Tongue (tissue), 2 donors: ENCODE data around the gene HYI. TPM values are rescaled to one million over a fixed set of nuclear protein-coding genes. Genes with fewer than 3 reads are reported as not detected.
"Not testable (repeated sequence)": the region's sequence is repeated elsewhere in the genome, so short reads cannot be mapped to it uniquely, and the experiment has no call there.

Experiments
- DNase-seq: peaks from one replicate; pipeline ENCODE4 v3.0.0-alpha.2; 2015
- total RNA-seq: library from RNA; depleted of rRNA; stranded (reverse); fragments of >200 nt; gene quantifications from one replicate; pipeline ENCODE4 v1.2.3, GENCODE V29; 2014

Gene HYI
- 17.5 TPM for total RNA-seq

DNA sequence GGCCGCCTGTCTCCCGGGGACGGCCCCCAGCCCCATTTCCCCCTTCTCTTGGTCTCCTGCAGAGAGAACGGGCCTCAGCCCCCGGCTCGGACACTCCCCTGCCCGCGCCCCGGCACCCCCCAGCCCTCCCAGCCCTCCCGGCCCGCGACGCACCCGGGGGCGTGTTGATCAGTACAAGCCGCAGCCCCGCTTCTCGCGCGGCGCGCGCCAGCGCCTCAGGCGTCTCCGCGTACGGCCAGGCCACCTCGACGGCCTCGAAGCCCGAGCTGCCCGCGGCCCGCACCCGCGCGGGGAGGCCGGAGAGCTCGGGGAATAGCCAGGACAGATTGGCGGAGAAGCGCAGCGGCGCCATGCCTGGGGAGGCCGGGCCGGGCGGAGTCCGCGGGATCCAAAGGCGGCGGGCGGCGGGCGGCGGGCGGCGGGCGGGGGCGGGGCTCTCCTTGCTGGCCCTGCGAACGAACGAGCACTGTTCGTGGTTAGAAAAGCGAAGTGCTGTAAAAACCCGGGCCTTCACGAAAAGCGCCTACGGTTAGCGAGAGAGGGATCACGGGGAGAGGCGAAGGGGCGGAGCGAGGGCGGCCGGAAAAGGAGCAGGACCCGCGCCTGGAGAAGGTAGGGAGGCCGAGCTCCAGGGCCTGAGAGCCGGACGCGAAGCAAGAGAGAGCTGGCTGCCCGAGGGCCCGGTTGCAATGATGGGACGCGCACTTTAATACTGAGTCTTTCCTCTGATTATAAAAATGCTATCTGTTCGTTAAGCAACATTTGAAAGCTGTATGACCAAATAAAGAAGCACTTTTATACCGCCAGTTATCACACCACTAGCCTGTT, at the start of gene HYI:
TSS of gene HYI (minus strand) at position 490 of the 828 bp plus-strand sequence. CDS start at position 352, 138 bp downstream.
- DNase-seq = peak; percentile 93

DNA sequence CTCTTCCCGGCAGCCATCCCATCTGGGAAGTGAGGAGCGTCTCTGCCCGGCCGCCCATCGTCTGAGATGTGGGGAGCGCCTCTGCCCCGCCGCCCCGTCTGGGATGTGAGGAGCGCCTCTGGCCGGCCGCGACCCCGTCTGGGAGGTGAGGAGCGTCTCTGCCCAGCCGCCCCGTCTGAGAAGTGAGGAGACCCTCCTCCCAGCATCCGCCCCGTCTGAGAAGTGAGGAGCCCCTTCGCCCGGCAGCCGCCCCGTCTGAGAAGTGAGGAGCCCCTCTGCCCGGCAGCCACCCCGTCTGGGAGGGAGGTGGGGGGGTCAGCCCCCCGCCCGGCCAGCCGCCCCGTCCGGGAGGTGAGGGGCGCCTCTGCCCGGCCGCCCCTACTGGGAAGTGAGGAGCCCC, 48.1 kb upstream of the HYI start:
- not testable (repeated sequence) for DNase-seq

DNA sequence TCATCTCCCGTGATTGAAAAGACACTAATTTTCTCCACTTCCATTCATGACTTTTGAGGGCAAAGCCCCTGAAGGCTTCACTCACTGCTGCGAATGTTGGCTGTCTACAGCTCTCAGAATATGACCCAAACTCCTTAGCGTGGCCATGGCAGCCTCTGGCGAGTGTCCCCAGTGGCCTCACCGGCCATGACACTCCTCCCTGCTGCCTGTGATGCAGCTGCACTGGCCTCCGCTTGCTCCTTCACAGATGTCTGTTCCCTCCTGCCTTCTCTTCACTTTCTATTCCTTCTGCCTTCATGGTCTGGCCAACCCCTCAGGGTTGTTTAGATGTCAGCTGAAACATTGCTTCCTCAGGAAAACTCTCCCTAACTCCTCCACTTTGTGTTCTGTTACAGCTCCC, 46.2 kb upstream of the HYI start:
- no peak for DNase-seq

- DNase-seq = no peak
These were observed 41.5 kb upstream of the HYI start for GRCh38 chr1:43495204-43495603.

GRCh38 chr1:43493661-43494450, 40.1 kb upstream of the HYI start:
- peak; percentile 29 for DNase-seq

GRCh38 chr1:43492826-43493225, 39.1 kb upstream of the HYI start:
- DNase-seq = no peak

GRCh38 chr1:43491061-43491460, 37.3 kb upstream of the HYI start:
- DNase-seq = no peak

DNA sequence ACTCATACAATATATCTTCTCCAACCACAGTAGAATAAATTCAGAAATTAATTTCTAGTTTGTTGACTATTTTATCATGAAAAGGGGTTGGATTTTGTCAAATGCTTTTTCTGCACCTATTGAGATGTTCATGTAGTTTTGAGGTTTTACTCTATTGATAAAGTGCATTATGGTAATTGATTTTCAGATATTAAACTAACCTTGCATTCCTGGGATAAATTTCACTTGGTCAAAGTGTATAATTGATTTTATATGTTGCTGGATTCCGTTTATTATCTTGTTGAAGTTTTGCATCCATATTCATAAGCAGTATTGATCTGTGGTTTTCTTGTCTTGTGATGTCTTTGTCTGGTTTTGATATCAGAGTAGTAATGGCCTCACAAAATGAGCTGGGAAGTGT, 34.4 kb upstream of the HYI start:
- DNase-seq = no peak

DNA sequence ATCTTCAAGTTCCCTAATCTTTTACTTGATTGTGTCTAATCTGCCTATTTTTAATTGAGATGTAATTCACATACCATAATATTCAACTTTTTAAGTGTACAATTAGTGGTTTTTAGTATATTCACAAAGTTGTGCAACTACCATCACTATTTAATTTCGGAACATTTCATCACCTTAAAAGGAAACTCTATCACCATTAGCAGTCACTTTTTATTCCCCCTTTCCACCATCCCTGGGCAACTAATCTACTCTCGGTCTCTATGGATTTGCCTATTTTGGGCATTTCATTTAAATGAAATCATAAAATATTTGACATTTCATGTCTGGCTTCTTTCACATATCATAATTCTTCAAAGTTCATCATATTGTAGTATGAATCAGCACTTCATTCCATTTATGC, 30.6 kb upstream of the HYI start:
- no peak for DNase-seq

DNA sequence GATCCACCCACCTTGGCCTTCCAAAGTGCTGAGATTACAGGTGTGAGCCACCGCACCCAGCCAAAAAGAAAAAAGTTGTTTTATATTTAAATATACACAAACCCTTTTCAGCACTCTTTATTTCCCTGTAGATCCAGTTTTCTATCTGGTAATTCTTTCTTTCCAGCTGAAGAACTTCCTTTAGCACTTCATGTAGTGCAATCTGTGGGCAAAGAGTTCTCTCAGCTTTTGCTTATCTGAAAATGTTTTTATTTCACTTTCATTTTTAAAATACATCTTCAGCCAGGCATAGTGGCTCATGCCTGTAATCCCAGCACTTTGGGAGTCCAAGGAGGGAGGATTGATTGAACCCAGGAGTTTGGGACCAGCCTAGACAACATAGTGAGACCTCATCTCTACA, 28.5 kb upstream of the HYI start:
- no peak for DNase-seq

GRCh38 chr1:43481491-43481890, 27.8 kb upstream of the HYI start:
- DNase-seq = no peak

DNA sequence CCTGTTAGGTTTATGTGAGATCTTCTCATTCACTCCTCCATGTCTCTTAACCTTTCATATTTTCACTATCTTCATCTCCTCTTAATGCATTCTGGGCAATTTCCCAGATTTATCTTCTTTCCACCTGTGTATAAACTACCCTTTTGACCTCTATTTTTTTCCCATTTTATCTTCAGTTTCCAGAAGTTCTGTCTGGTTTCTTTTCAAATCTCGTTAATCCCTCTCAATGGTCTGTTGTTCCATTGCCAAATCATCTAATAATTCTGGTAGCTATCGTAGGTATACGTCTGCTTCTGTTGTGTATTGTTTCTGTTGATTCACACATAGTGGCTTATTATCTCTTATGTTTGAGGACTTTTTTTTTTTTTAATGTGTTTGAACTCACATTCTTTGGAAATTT, 25.7 kb upstream of the HYI start:
- DNase-seq = no peak

DNA sequence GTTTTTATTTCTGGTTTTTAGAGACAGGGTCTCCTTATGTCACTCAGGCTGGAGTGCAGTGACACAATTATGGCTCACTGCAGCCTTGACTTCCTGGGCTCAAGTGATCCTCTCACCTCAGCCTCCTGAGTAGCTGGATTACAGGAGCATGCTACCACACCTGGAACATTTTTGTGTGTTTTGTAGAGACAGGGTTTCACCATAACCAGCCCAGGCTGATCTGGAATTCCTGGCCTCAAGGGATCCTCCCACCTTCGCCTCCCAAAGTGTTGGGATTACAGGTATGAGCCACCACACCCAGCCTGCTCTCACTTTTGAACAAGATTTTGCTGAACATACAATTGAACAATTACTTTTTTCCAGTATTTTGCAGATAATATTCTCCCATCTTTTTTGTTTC, 24.0 kb upstream of the HYI start:
- DNase-seq = no peak

DNA sequence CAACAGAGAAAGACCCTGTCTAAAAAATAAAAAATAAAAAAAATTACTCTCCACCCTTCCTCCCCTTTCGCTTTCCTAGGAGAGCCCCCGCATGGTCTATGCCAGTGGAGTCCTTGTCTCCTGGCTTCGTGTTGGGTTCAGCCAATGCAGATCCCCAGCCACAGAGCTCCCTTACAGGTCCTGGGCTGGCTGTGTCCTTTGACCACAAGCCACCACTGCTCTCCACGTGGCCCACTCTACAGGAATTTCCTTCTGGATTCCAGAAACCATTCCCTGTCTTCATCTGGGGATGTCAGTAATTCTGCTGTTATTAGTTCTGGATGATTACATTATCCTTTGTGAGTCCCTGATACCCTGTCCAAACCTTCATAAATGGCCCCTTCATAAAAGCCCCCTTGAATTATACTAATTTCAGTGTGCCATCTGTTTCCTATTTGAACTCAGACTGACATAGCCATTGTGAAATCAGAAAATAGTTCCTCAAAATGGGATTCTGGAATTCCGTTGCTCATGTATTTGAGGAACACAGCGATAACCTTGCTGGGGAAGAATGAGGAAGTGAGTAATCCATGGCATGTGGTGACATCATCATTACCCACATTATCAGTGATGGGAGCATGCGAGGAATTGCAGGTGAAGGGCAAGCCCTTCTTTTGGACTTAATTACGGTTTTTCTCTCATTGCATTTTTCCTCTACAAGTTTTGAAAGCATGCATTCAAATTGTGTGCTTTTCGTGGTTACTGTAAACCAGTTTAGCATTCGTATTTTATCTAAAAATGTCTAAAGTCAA, 22.1 kb upstream of the HYI start:
- DNase-seq = not testable (repeated sequence)

DNA sequence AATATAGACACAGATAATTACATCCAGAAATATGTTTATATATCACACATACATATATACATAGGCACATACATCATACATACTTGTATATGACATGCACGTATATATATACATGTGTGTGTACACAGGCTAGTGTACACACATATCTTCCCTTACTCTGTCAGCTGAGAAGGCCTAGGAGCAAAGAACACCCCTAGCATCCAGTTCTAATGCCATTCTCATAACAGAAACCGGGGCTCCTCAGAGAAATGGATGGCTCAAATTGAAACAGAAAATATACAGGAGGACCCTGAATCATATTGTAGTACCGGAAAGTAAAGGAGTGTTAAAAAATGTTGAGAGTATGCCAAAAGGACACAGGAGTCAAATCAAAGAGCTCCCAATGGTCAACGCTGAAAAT, 19.7 kb upstream of the HYI start:
- DNase-seq = no peak

- not testable (repeated sequence) for DNase-seq
These were observed 18.9 kb upstream of the HYI start for GRCh38 chr1:43472463-43473151.

DNA sequence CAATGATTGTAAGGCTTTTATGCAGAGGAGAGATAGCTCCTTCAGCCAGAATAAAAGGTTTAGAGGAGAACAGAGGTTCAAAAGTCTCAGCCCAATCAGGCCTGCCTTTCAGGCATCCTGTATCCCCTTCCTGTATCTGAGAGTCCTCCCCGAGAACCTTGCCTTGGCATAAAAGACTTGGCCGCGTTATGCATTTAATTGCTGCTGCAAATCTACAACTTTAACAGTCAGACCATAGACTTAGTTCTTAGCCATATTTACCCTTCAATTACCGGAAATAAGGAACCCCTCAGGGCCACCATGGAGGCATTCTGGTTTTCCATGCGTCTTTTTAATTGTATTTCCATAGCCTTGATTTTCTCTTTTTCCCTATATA, 18.3 kb upstream of the HYI start:
- no peak for DNase-seq

DNA sequence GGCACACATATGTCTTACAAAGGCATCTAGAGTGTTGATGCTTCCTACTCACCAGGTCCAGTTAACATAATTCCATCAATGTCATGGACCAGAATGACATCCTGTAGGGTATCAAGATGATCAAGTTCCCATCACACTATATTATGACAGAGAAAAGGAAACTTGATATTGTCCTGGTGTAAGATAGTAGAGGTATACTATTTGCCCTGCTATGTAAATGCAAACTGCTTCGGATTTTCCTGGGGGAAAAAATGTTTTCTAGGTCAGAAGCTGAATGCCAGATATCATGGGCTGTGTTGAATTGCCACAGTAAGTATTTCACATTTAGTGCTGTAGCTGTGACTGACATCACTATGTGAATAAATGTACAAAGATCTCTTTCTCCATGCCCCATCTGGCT, 16.2 kb upstream of the HYI start:
- DNase-seq = no peak

DNA sequence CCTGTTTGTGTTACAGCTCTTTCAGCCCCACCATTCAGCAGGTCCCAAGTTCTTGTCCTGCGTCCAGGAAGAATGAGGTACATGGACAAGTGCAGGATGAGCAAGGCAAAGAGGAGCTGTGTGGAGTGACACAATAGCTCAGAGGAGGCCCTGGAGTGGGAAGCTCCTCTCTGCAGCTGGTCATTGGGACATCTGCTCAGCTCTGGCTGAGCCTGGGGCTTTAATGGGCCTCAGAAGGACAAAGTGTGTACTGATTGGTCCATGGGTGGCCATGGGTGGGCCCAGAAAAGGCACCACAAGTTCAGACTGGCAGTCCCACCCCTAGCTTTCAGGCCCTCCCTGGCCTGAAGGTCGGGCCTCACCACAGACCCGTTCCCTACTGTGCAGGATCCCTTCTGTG, 14.7 kb upstream of the HYI start:
- DNase-seq = no peak

GRCh38 chr1:43466403-43466802, 12.7 kb upstream of the HYI start:
- no peak for DNase-seq

DNA sequence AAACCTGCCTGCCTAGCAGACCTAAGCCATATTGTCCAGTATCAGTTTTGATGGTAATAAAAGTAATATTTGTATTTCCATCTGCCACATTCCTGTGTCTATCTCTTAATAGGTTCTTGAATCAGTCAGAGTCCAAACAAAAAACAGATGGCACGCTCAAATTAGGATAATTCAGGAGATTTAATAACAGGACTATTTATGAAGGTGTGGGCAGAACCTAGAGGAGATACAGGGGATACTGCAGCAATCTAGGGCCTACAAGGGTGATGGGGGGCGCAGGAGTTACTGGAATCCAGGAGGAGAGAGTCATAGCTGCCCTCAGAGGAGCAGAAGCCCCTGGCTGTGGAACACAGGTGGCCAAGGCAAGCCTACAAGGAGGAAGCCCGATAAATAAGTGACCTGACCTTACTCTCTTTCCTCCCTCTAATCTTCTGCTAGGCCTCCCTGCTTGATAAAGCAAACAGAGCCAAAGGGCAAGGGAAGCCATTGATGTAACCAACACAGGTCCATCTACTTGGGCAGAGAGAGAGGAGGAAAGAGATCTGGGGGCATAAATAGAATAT, 11.9 kb upstream of the HYI start:
- no peak for DNase-seq
